K562 (cell line): ENCODE results near the gene ARL8A. TPM values are rescaled to one million over a fixed set of nuclear protein-coding genes. Genes with fewer than 3 reads are reported as not detected.

Experiments used
- ATAC-seq: fragments of 200-7000 bp; cut with Tn5 transposase; 3 replicates; pipeline ENCODE4 v1.9.1; 2020; ENCODE audit warnings: moderate library complexity
- BruUV-seq: library from RNA; stranded (reverse); fragments of 400-500 nt; replicated peaks from 2 replicates; lab custom pipeline; 2021; lab: Mats Ljungman, UMichigan
- CTCF ChIA-PET: fragments of 300-600 bp; formaldehyde crosslinking; extraction: SDS; loops from one replicate; lab custom pipeline; 2021; ENCODE audit warnings: low intra/inter-chr PET ratio; lab: Yijun Ruan, JAX
- POLR2A ChIA-PET: fragments of 300-600, 350-650 bp; sonication (Branson Sonifier 250); formaldehyde crosslinking; extraction: SDS; loops from one replicate; lab custom pipeline; 2021; ENCODE audit warnings: antibody characterized with exemption, inconsistent platforms; lab: Yijun Ruan, JAX
- DNase-seq, 4 experiments: peaks; one replicate each; pipeline versions ENCODE4 v3.0.0 to v3.0.0-alpha.2; 2011 to 2018; ENCODE audit warnings: low spot score in 3 of 4, mixed read lengths in 3 of 4; ENCODE audit errors: extremely low read depth in 1 of 4
- FAIRE-seq: peaks from 2 replicates; lab custom pipeline; 2011; peaks lifted over from hg19 to GRCh38; lab: Jason Lieb, UNC
- H2AFZ ChIP-seq: 2 replicates; pipeline ENCODE4 v1.6.0; 2011; ENCODE audit warnings: low read depth, low read length, control low read depth, inconsistent platforms
- H3K27ac ChIP-seq: fragments of 200-600 bp; 3 replicates; pipeline ENCODE4 v1.8.0; 2011; ENCODE audit warnings: low read depth, mild to moderate bottlenecking, control low read depth, inconsistent platforms, low read length, moderate library complexity, mixed read lengths; ENCODE audit errors: extremely low read depth
- H3K27me3 ChIP-seq, 2 experiments: fragments of 300-600 bp in 1 of 2; 2 replicates in 1 of 2; 3 replicates in 1 of 2; pipeline versions ENCODE4 v1.6.0 to v1.8.0; 2011; ENCODE audit warnings: inconsistent platforms in 2 of 2, low read length in 2 of 2, mild to moderate bottlenecking in 1 of 2, mixed read lengths in 1 of 2, moderate library complexity in 1 of 2; ENCODE audit not compliant: control insufficient read depth in 2 of 2, insufficient read depth in 2 of 2
- H3K36me3 ChIP-seq: fragments of 300-600 bp; 3 replicates; pipeline ENCODE4 v1.8.0; 2011; ENCODE audit warnings: mild to moderate bottlenecking, low read length, inconsistent platforms; ENCODE audit not compliant: control insufficient read depth, insufficient read depth
- H3K4me1 ChIP-seq, 2 experiments: fragments of 200-600 bp in 1 of 2; replicated peaks in 1 of 2; 2 replicates in 1 of 2; 3 replicates in 1 of 2; pipeline versions ENCODE4 v1.5.1 to v1.8.0; 2011; ENCODE audit warnings: inconsistent platforms in 2 of 2, low read length in 2 of 2, mild to moderate bottlenecking in 1 of 2, mixed read lengths in 1 of 2, moderate library complexity in 1 of 2; ENCODE audit not compliant: control insufficient read depth in 2 of 2, insufficient read depth in 2 of 2
- H3K4me2 ChIP-seq: 2 replicates; pipeline ENCODE4 v1.6.1; 2011; ENCODE audit warnings: low read length, control low read depth, inconsistent platforms, mixed read lengths; ENCODE audit not compliant: insufficient read depth
- H3K4me3 ChIP-seq: fragments of 200-600 bp; sonication (generic), shearing (Covaris generic); 2 replicates; pipeline ENCODE4 v1.5.1; 2016; ENCODE audit warnings: control low read depth, inconsistent platforms
- H3K79me2 ChIP-seq: fragments of 200-600 bp; 3 replicates; pipeline ENCODE4 v1.8.0; 2011; ENCODE audit warnings: low read length, inconsistent platforms; ENCODE audit not compliant: control insufficient read depth, insufficient read depth
- H3K9ac ChIP-seq, 2 experiments: 2 replicates each; pipeline versions ENCODE4 v1.6.0 to v1.6.1; 2011; ENCODE audit warnings: low read depth in 2 of 2, low read length in 2 of 2, control low read depth in 1 of 2, inconsistent platforms in 1 of 2, mild to moderate bottlenecking in 1 of 2, mixed read lengths in 1 of 2; ENCODE audit not compliant: insufficient read depth in 1 of 2
- H3K9me1 ChIP-seq: one replicate; pipeline ENCODE4 v1.6.0; 2011; ENCODE audit warnings: inconsistent platforms, mild to moderate bottlenecking, low read length, moderate library complexity; ENCODE audit not compliant: control insufficient read depth, insufficient read depth
- H3K9me3 ChIP-seq: replicated peaks from 2 replicates; pipeline ENCODE4 v1.5.1; 2011; ENCODE audit warnings: low read depth, low read length, inconsistent platforms; ENCODE audit not compliant: control insufficient read depth, insufficient read depth
- H4K20me1 ChIP-seq: replicated peaks from 2 replicates; pipeline ENCODE4 v1.6.1; 2011; ENCODE audit warnings: low read length, inconsistent platforms, mixed read lengths; ENCODE audit not compliant: control insufficient read depth, insufficient read depth
- FOXJ2 ChIP-seq: fragments of 200-800 bp; sonication (Bioruptor generic); IDR thresholded peaks from 2 replicates; pipeline ENCODE4 v1.6.1; 2016; ENCODE audit warnings: missing genetic modification characterization, missing compliant biosample characterization
- KLF1 ChIP-seq: fragments of 450-650 bp; IDR thresholded peaks from 2 replicates; pipeline ENCODE4 v1.6.1; 2016; ENCODE audit warnings: missing genetic modification characterization, missing compliant biosample characterization
- MYBL2 ChIP-seq, 2 experiments: fragments of 450-650 bp in 1 of 2; sonication (generic) in 1 of 2; formaldehyde crosslinking in 1 of 2; IDR thresholded peaks; 2 replicates each; pipeline versions ENCODE4 v1.6.1 to v1.8.1; 2017 to 2022; ENCODE audit warnings: borderline replicate concordance in 1 of 2, inconsistent platforms in 1 of 2, low read depth in 1 of 2, mild to moderate bottlenecking in 1 of 2, missing genetic modification reagents in 1 of 2, moderate library complexity in 1 of 2
- POLR2G ChIP-seq: fragments of 200-400 bp; formaldehyde crosslinking; IDR thresholded peaks from 2 replicates; pipeline ENCODE4 v1.6.1; 2017; ENCODE audit warnings: low read depth, mild to moderate bottlenecking, antibody characterized with exemption, low read length, moderate library complexity
- PTBP1 ChIP-seq: fragments of 200-400 bp; formaldehyde crosslinking; IDR thresholded peaks from 2 replicates; pipeline ENCODE4 v1.6.1; 2017; ENCODE audit warnings: low read depth, low read length
- SAFB ChIP-seq: fragments of 200-400 bp; formaldehyde crosslinking; IDR thresholded peaks from 2 replicates; pipeline ENCODE4 v1.6.1; 2017; ENCODE audit warnings: low read depth, low read length, borderline replicate concordance
- WGBS: fragments of 100-300 bp; shearing (Covaris generic); methylation state at CpG from one replicate; pipeline ENCODE4 v1.1.6; 2016; ENCODE audit warnings: low coverage, mixed read lengths; ENCODE audit not compliant: insufficient coverage; ENCODE audit errors: missing lambda C conversion rate; 5-methylcytosine and 5-hydroxymethylcytosine counted together
- in situ Hi-C: fragments of 300-500 bp; cut with MboI; formaldehyde crosslinking; loops from 4 replicates; pipeline ENCODE4 v1.15.0; 2018; ENCODE audit warnings: inconsistent platforms, mixed read lengths
- intact Hi-C: fragments of 100-400 bp; cut with micrococcal nuclease; formaldehyde crosslinking; loops from 2 replicates; pipeline ENCODE4 v1.14.2; 2022
- polyA plus RNA-seq, 8 experiments: library from polyadenylated mRNA; depleted of rRNA in 4 of 8; stranded (reverse) in 5 of 8; unstranded in 3 of 8; fragments of >200 nt; fragmentation: Nextera tagmentation in 2 of 8; fragmentation: Illumina TruSeq in 1 of 8; extraction: Ambion mirVana in 2 of 8; extraction: Trizol in 1 of 8; gene quantifications; 2 replicates each; pipeline versions ENCODE4 v1.2.1 to v1.2.3, GENCODE V29; 2011 to 2014; ENCODE audit warnings: inconsistent platforms in 1 of 8, missing spikeins in 1 of 8
- total RNA-seq, 7 experiments: library from RNA; depleted of rRNA in 6 of 7; stranded (reverse); fragments of >200 nt in 6 of 7; fragmentation: Illumina TruSeq in 2 of 7; extraction: Trizol in 2 of 7; gene quantifications; 2 replicates each; pipeline versions ENCODE4 v1.2.1 to v1.2.3, GENCODE V29; 2011 to 2021; ENCODE audit warnings: low replicate concordance in 1 of 7
- TF ChIP-seq, protein P1 (sequence below): fragments of 250-450 bp; sonication (Bioruptor Pico); IDR thresholded peaks from 2 replicates; pipeline ENCODE4 v1.8.0; 2022; ENCODE audit warnings: moderate library complexity, mild to moderate bottlenecking, inconsistent platforms

The ARL8A gene
- total and polyA plus RNA-seq, 9 of the 15 experiments (the other 6 are each of a cell fraction or from before 2014, with no cell fraction given): 0.17 to 27.3 (median 15.6) TPM

DNA sequence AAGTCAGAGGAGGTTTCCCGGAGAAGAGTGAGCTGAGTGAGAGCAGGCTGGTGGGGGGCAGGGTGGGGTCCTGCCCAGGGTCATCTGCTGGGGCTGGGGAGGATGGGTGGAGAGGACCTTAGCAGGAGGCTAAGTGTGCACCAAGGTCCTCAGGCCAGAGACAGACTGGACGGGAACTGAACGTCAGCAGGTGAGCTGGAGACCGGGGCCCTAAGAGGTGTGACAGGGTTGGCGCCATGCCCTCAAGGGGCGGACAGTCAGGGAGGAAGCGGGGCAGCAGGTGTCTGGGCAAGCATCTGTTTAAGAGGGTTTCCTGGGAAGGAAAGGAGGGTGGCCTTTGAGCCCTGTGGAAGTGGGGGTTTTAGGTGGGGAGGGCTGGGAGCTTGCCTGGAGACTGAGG is 29.5 kb upstream of the ARL8A start:
- FAIRE-seq (no peak), DNase-seq (no peak), ATAC-seq (no peak)
- Histone ChIP-seq H2AFZ (no peak overlapping the region), H3K4me1 (peaks cover 0 to 17% of the 10 kb centered on the region in 2 experiments; a peak in 2 of 5 replicates), H4K20me1 (peaks cover 4% of the 10 kb centered on the region; the same call in 1 of the 2 replicates), H3K27me3 (no peaks in the 10 kb centered on the region), H3K36me3 (peaks cover 37% of the 10 kb centered on the region; the same call in 2 of the 3 replicates), H3K79me2 (no peaks in the 10 kb centered on the region), H3K4me3 (no peak overlapping the region), H3K27ac (no peak overlapping the region), H3K4me2 (no peak overlapping the region), H3K9ac (peak overlapping the region in 1 of 2 experiments; percentile 40; a peak in 1 of 4 replicates), H3K9me1 (no peaks in the 10 kb centered on the region), H3K9me3 (no peaks in the 10 kb centered on the region)
- ChIA-PET POLR2A (interaction anchor here (0.8 to 1.5 kb wide), 6 partner anchors 8 to 26 kb away, joined by 3 to 12 read pairs (median 3); no protein-coding TSS in a partner anchor), CTCF (no interaction called here)
- 76% methylated on average over 7 of the region's 7 CpGs for WGBS
- TF ChIP-seq SAFB (no peak), MYBL2 (IDR thresholded peaks at IDR 0.05; ENCODE audit: low read depth) (no peak), MYBL2 (CRISPR knock-in tag; IDR thresholded peaks at IDR 0.05; ENCODE audit: borderline replicate concordance) (no peak)
- BruUV-seq: no TSS peak
- in situ Hi-C loops (no loop called here), intact Hi-C loops (no loop called here)

- ATAC-seq (peak; percentile 40), DNase-seq (no peak), FAIRE-seq (no peak)
- ChIA-PET CTCF (no interaction called here), POLR2A (interaction anchor here (0.6 kb wide), 1 partner anchor 457 kb away, joined by 3 read pairs; no protein-coding TSS in a partner anchor)
- peaks cover 8 to 26% of the 10 kb centered on the region in 2 experiments for H3K4me1 ChIP-seq
- no peaks in the 10 kb centered on the region for H3K9me1 ChIP-seq
- intact Hi-C loops (no loop called here), in situ Hi-C loops (no loop called here)
- no TSS peak for BruUV-seq
- H3K4me2 ChIP-seq: no peak overlapping the region
- H3K27ac ChIP-seq: no peak overlapping the region
- H3K79me2 ChIP-seq: peaks cover 6% of the 10 kb centered on the region; the same call in 2 of the 3 replicates
- peak overlapping the region in 1 of 2 experiments; percentile 70; a peak in 2 of 4 replicates for H3K9ac ChIP-seq
- no peak overlapping the region for H3K4me3 ChIP-seq
- no peak overlapping the region for H2AFZ ChIP-seq
- no peaks in the 10 kb centered on the region for H3K9me3 ChIP-seq
- H3K27me3 ChIP-seq: no peaks in the 10 kb centered on the region
- no peaks in the 10 kb centered on the region for H4K20me1 ChIP-seq
- 88% methylated on average over 5 of the region's 5 CpGs for WGBS
- TF ChIP-seq FOXJ2 (tag) (no peak), KLF1 (0 out of 2 replicates have a peak, but pooled peaks have one; percentile 0), PTBP1 (0 out of 2 replicates have a peak, but pooled peaks have one; percentile 41), POLR2G (peak; percentile 39; the same call in 1 of the 2 replicates)
- TF ChIP-seq, protein P1, sequence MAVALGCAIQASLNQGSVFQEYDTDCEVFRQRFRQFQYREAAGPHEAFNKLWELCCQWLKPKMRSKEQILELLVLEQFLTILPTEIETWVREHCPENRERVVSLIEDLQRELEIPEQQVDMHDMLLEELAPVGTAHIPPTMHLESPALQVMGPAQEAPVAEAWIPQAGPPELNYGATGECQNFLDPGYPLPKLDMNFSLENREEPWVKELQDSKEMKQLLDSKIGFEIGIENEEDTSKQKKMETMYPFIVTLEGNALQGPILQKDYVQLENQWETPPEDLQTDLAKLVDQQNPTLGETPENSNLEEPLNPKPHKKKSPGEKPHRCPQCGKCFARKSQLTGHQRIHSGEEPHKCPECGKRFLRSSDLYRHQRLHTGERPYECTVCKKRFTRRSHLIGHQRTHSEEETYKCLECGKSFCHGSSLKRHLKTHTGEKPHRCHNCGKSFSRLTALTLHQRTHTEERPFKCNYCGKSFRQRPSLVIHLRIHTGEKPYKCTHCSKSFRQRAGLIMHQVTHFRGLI (CRISPR knock-in tag): no peak
- peaks cover 44% of the 10 kb centered on the region; the same call in 2 of the 3 replicates for H3K36me3 ChIP-seq
These were observed 27.4 kb upstream of the ARL8A start for GRCh38 chr1:202172015-202172355.
